ENCODE results near the gene FOXO3. TPM values are rescaled to one million over a fixed set of nuclear protein-coding genes. Genes with fewer than 3 reads are reported as not detected.
A peak's percentile ranks its signal among the peaks of the same experiment; 100 is the strongest.

The FOXO3 gene
- total and polyA plus RNA-seq, 2 experiments from 2014 or later: 19.7 to 36.6 TPM

GRCh38 chr6:108557494-108558371 lies 3.0 kb upstream of the FOXO3 start:
- H3K9ac ChIP-seq: peak overlapping the region; percentile 98
- peak overlapping the region; percentile 97 for H3K27ac ChIP-seq
- in situ Hi-C loops (cut with MboI): no loop called here
- H3K27me3 ChIP-seq (replicated peaks; ENCODE audit: insufficient read depth): no peaks in the 10 kb centered on the region
- H2AFZ ChIP-seq: peak overlapping the region; percentile 80
- H3K9me3 ChIP-seq (ENCODE audit: low read depth): no peaks in the 10 kb centered on the region
- H3K79me2 ChIP-seq (ENCODE audit: insufficient read depth): peaks cover 13% of the 10 kb centered on the region
- H3K4me2 ChIP-seq (ENCODE audit: unreplicated experiment): peak overlapping the region; percentile 63
- no peaks in the 10 kb centered on the region for H3K36me3 ChIP-seq (ENCODE audit: low read depth)
- H3F3A ChIP-seq (ENCODE audit: insufficient read depth): peaks cover 4% of the 10 kb centered on the region
- 1% methylated on average over 52 to 70 of the region's 105 CpGs for WGBS, 2 experiments (ENCODE audit: low coverage in 1 of 2, low lambda C conversion rate in 2 of 2, missing lambda C conversion rate in 2 of 2)
- TF ChIP-seq EZH2 (IDR thresholded peaks at IDR 0.05; ENCODE audit: insufficient read depth, poor library complexity, severe bottlenecking): no peak
- no peak for TF ChIP-seq EZH2phosphoT487 (IDR thresholded peaks at IDR 0.05; ENCODE audit: insufficient read depth, low read depth)
- peak overlapping the region; percentile 98 for H3K4me3 ChIP-seq
- no peaks in the 10 kb centered on the region for H4K20me1 ChIP-seq (ENCODE audit: insufficient read depth)
- DNase-seq: peak; percentile 93
- 0 out of 2 replicates have a peak, but pooled peaks cover 4% of the 10 kb centered on the region for H3K4me1 ChIP-seq (ENCODE audit: insufficient read depth)
- no peaks in the 10 kb centered on the region for H3K9me2 ChIP-seq (ENCODE audit: insufficient read depth)

GRCh38 chr6:108558372-108559096 lies 2.2 kb upstream of the FOXO3 start:
- H3K4me2 ChIP-seq (ENCODE audit: unreplicated experiment): peak overlapping the region; percentile 92
- H3K4me3 ChIP-seq: peak overlapping the region; percentile 98
- peaks cover 12% of the 10 kb centered on the region for H3F3A ChIP-seq (ENCODE audit: insufficient read depth)
- peaks cover 20% of the 10 kb centered on the region for H3K79me2 ChIP-seq (ENCODE audit: insufficient read depth)
- in situ Hi-C loops (cut with MboI): no loop called here
- WGBS, 2 experiments (ENCODE audit: low coverage in 1 of 2, low lambda C conversion rate in 2 of 2, missing lambda C conversion rate in 2 of 2): 1% methylated on average over 36 to 58 of the region's 58 CpGs
- peak; percentile 100 for DNase-seq
- H3K9me3 ChIP-seq (ENCODE audit: low read depth): no peaks in the 10 kb centered on the region
- no peaks in the 10 kb centered on the region for H3K27me3 ChIP-seq (replicated peaks; ENCODE audit: insufficient read depth)
- no peaks in the 10 kb centered on the region for H4K20me1 ChIP-seq (ENCODE audit: insufficient read depth)
- peak overlapping the region; percentile 98 for H3K9ac ChIP-seq
- H3K27ac ChIP-seq: peak overlapping the region; percentile 97
- H2AFZ ChIP-seq: peak overlapping the region; percentile 88
- peaks cover 11% of the 10 kb centered on the region; the same call in 1 of the 2 replicates for H3K4me1 ChIP-seq (ENCODE audit: insufficient read depth)
- no peak for TF ChIP-seq EZH2 (IDR thresholded peaks at IDR 0.05; ENCODE audit: insufficient read depth, poor library complexity, severe bottlenecking)
- TF ChIP-seq EZH2phosphoT487 (IDR thresholded peaks at IDR 0.05; ENCODE audit: insufficient read depth, low read depth): no peak
- H3K36me3 ChIP-seq (ENCODE audit: low read depth): no peaks in the 10 kb centered on the region
- no peaks in the 10 kb centered on the region for H3K9me2 ChIP-seq (ENCODE audit: insufficient read depth)

GRCh38 chr6:108559097-108559883 lies 1.4 kb upstream of the FOXO3 start:
- Histone ChIP-seq H3K4me2 (ENCODE audit: unreplicated experiment) (peak overlapping the region; percentile 96), H3K27me3 (replicated peaks; ENCODE audit: insufficient read depth) (no peaks in the 10 kb centered on the region), H2AFZ (peak overlapping the region; percentile 88), H3F3A (ENCODE audit: insufficient read depth) (peaks cover 18% of the 10 kb centered on the region), H3K79me2 (ENCODE audit: insufficient read depth) (peaks cover 24% of the 10 kb centered on the region), H3K36me3 (ENCODE audit: low read depth) (no peaks in the 10 kb centered on the region), H3K4me3 (peak overlapping the region; percentile 98), H3K27ac (peak overlapping the region; percentile 97), H3K9me2 (ENCODE audit: insufficient read depth) (no peaks in the 10 kb centered on the region), H3K9me3 (ENCODE audit: low read depth) (no peaks in the 10 kb centered on the region), H3K9ac (peak overlapping the region; percentile 98), H4K20me1 (ENCODE audit: insufficient read depth) (no peaks in the 10 kb centered on the region), H3K4me1 (ENCODE audit: insufficient read depth) (peaks cover 16% of the 10 kb centered on the region)
- WGBS, 2 experiments (ENCODE audit: low coverage in 1 of 2, low lambda C conversion rate in 2 of 2, missing lambda C conversion rate in 2 of 2): 1% methylated on average over 43 to 84 of the region's 84 CpGs
- in situ Hi-C loops (cut with MboI): no loop called here
- TF ChIP-seq EZH2 (IDR thresholded peaks at IDR 0.05; ENCODE audit: insufficient read depth, poor library complexity, severe bottlenecking) (no peak), EZH2phosphoT487 (IDR thresholded peaks at IDR 0.05; ENCODE audit: insufficient read depth, low read depth) (no peak)
- peak; percentile 94 for DNase-seq

Data from GM23248 (cell line).